HCT116 (cell line): ENCODE measurements around the gene S100A12.

Source experiments
- ATF3 ChIP-seq: IDR thresholded peaks from 2 replicates; pipeline ENCODE4 v1.6.1; 2012
- CTCF ChIP-seq, 3 experiments: fragments of 200-600 bp in 1 of 3; sonication (generic) in 1 of 3; IDR thresholded peaks in 2 of 3; conservative IDR thresholded peaks in 1 of 3; 2 replicates each; pipeline ENCODE4 v1.5.1; 2012 to 2017; ENCODE audit warnings: low read depth in 2 of 3, low read length in 2 of 3, antibody characterized with exemption in 1 of 3, borderline replicate concordance in 1 of 3, control low read depth in 1 of 3, mild to moderate bottlenecking in 1 of 3, mixed read lengths in 1 of 3, mixed run types in 1 of 3, moderate library complexity in 1 of 3; ENCODE audit not compliant: insufficient read depth in 1 of 3
- EZH2phosphoT487 ChIP-seq: fragments of 200-600 bp; IDR thresholded peaks from 2 replicates; pipeline ENCODE4 v1.6.1; 2018; ENCODE audit warnings: antibody characterized with exemption, borderline replicate concordance
- JUND ChIP-seq: IDR thresholded peaks from 2 replicates; pipeline ENCODE4 v1.6.1; 2012
- POLR2A ChIP-seq: IDR thresholded peaks from 2 replicates; pipeline ENCODE4 v1.7.0; 2011; ENCODE audit warnings: borderline replicate concordance; ENCODE audit not compliant: insufficient read depth, insufficient read length; ENCODE audit errors: extremely low read depth
- POLR2AphosphoS5 ChIP-seq: IDR thresholded peaks from 2 replicates; pipeline ENCODE4 v1.6.1; 2011; ENCODE audit warnings: mild to moderate bottlenecking, low read depth, low read length, moderate library complexity
- RAD21 ChIP-seq: IDR thresholded peaks from 2 replicates; pipeline ENCODE4 v1.6.1; 2012; ENCODE audit warnings: low read depth, mild to moderate bottlenecking
- SIN3A ChIP-seq: IDR thresholded peaks from 2 replicates; pipeline ENCODE4 v1.6.1; 2012; ENCODE audit warnings: low read depth

DNA sequence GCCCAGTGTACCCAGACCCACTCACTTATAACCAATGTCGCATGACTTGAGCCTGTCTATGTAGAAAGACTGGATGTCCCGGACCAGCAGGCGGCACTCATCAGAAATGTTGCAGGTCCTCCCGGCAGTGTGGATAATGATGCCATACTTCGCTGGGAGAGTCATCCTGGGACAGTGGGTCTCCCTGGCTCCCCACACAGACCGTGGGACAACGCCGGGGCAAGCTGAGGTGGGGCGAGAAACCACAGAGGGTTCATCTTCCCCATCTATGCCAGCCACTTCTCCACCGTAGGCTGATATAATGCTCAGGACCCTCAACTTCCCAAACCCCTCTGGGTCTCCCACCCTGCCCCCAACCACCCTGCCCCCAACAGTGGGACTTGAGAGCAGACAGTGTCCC lies 35.1 kb downstream of the S100A12 start:
- TF ChIP-seq CTCF (IDR thresholded peaks at IDR 0.05 in 2 of 3, conservative IDR thresholded peaks at IDR 0.05 in 1 of 3; ENCODE audit: borderline replicate concordance in 1 of 3, insufficient read depth in 1 of 3, low read depth in 2 of 3, low read length in 2 of 3) (no peak), POLR2A (no peak), POLR2AphosphoS5 (no peak), RAD21 (no peak), ATF3 (no peak), SIN3A (no peak), JUND (no peak), EZH2phosphoT487 (no peak)
